Suppressor macrophage (primary cell): ENCODE results near the gene RPA3.

Experiments
- DNase-seq, 4 experiments: peaks; one replicate each; pipeline ENCODE4 v3.0.0-alpha.2; 2020 to 2022
- total RNA-seq, 17 experiments: gene quantifications; one replicate each; lab custom pipeline; 2026; ENCODE audit warnings: mixed read lengths in 6 of 17, inconsistent platforms in 3 of 17; lab: John Stamatoyannopoulos, UW

The RPA3 gene
- total RNA-seq = 8.5 to 28.2 (median 15.6) reads per million in 17 experiments

- no peak for DNase-seq
Observed at GRCh38 chr7:7718492-7718891, at the start of gene RPA3. Gene RPA3, minus strand, starts transcription at chr7:7718607. Its CDS starts 78,189 bp downstream, at chr7:7640418.

- DNase-seq = no peak
Observed at GRCh38 chr7:7766671-7767070, 48.3 kb upstream of the RPA3 start.

GRCh38 chr7:7765422-7765821, 47.0 kb upstream of the RPA3 start:
- DNase-seq = no peak

GRCh38 chr7:7764520-7765396, 46.4 kb upstream of the RPA3 start:
- no peak for DNase-seq

- DNase-seq = peak; percentile 15 to 43 (median 22)
Observed at GRCh38 chr7:7761974-7762779, 43.8 kb upstream of the RPA3 start.

GRCh38 chr7:7761340-7761973, 43.0 kb upstream of the RPA3 start:
- DNase-seq = peak; percentile 17 to 72 (median 42)

- DNase-seq = no peak
Observed at GRCh38 chr7:7757576-7757975, 39.2 kb upstream of the RPA3 start.

- peak in 2 of 4 experiments; percentile 4 to 19 for DNase-seq
Observed at GRCh38 chr7:7756577-7756976, 38.2 kb upstream of the RPA3 start.

- DNase-seq = no peak
Observed at GRCh38 chr7:7751243-7752092, 33.1 kb upstream of the RPA3 start.

GRCh38 chr7:7750571-7751242, 32.3 kb upstream of the RPA3 start:
- DNase-seq = no peak

- DNase-seq = no peak
Observed at GRCh38 chr7:7746458-7746857, 28.1 kb upstream of the RPA3 start.

GRCh38 chr7:7745966-7746365, 27.6 kb upstream of the RPA3 start:
- DNase-seq = no peak

- no peak for DNase-seq
Observed at GRCh38 chr7:7745258-7745657, 26.9 kb upstream of the RPA3 start.

- DNase-seq = no peak
Observed at GRCh38 chr7:7742223-7742622, 23.8 kb upstream of the RPA3 start.

- no peak for DNase-seq
Observed at GRCh38 chr7:7740037-7740355, 21.6 kb upstream of the RPA3 start.

GRCh38 chr7:7739204-7740036, 21.0 kb upstream of the RPA3 start:
- DNase-seq = no peak

GRCh38 chr7:7738622-7739021, 20.2 kb upstream of the RPA3 start:
- no peak for DNase-seq

- no peak for DNase-seq
Observed at GRCh38 chr7:7738177-7738576, 19.8 kb upstream of the RPA3 start.

- no peak for DNase-seq
Observed at GRCh38 chr7:7737674-7738073, 19.3 kb upstream of the RPA3 start.

GRCh38 chr7:7736671-7737070, 18.3 kb upstream of the RPA3 start:
- DNase-seq = no peak
